Left lobe of liver (tissue), 2 donors: ENCODE results near the gene COMMD7. TPM values are rescaled to one million over a fixed set of nuclear protein-coding genes. Genes with fewer than 3 reads are reported as not detected.
A peak's percentile ranks its signal among the peaks of the same experiment; 100 is the strongest.

Experiments
- ATAC-seq: fragments of 200-7000 bp; cut with Tn5 transposase; one replicate; pipeline ENCODE4 v1.9.1; 2020; ENCODE audit warnings: mild to moderate bottlenecking, moderate library complexity
- DNase-seq: peaks from one replicate; pipeline ENCODE4 v3.0.0-alpha.2; 2020; ENCODE audit warnings: low spot score
- total RNA-seq: library from RNA; stranded (reverse); gene quantifications from one replicate; pipeline ENCODE4 v1.2.1, GENCODE V29; 2021
- donor health status: DM: no; HTN: no; CAD: no; lungs with moderate emphysema.
- donor health status: DM: no; HTN: yes; CAD: no.

Gene COMMD7
- total RNA-seq, 1 donor from 2014 or later: 16.9 TPM

GRCh38 chr20:32652739-32653526 is 90.3 kb downstream of the COMMD7 start:
- DNase-seq: peak; percentile 87
- ATAC-seq: peak; percentile 98

Other genes with a start within 250 kb of the COMMD7 start
- 5.8 TPM for gene NOL4L, start 158.1 kb downstream of the COMMD7 start, total RNA-seq
- gene C20orf203, start 69.5 kb downstream of the COMMD7 start, total RNA-seq: not detected
- gene DNMT3B, start 18.9 kb upstream of the COMMD7 start, total RNA-seq: 1.6 TPM
- 9.6 TPM for gene MAPRE1, start 76.5 kb upstream of the COMMD7 start, total RNA-seq
- gene EFCAB8, start 115.5 kb upstream of the COMMD7 start, total RNA-seq: 0.15 TPM